GM21360 (cell line): ENCODE data around the gene ADCY2.
"Not testable (repeated sequence)": the region's sequence is repeated elsewhere in the genome, so short reads cannot be mapped to it uniquely, and the experiment has no call there.

Experiments
- ATAC-seq: cut with Tn5 transposase; IDR thresholded peaks from one replicate; pipeline ENCODE4 v1.9.1; 2021; ENCODE audit warnings: mild to moderate bottlenecking, moderate library complexity; ENCODE audit not compliant: unreplicated experiment

The ADCY2 gene

DNA sequence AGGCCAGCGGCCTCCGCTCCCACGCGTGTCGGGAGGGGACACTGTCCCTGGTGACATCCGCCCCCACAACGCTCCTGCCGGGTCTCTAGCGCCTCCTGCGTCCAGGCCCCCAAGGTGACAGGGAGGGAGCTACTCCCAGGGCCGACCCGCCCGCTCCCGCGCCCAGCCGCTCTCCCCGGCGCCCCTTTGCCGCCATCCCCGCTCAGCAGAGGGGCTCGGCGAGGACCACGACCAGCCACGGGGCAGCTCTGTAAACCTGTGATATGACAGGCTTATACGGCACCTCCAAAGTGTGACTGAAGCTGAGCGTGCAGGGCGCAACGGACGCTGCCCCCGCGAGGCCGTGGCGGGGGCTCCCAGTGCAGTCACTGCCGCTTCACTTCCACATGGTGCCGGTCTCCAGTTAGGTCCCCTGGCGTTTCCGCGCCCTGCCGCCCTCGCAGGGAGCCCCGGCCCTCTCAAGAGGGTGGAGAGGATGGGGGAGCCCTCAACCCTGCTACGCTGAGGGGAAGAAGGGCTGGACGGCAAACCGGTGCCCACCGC, 978 bp upstream of the ADCY2 start:
- no peak for ATAC-seq

DNA sequence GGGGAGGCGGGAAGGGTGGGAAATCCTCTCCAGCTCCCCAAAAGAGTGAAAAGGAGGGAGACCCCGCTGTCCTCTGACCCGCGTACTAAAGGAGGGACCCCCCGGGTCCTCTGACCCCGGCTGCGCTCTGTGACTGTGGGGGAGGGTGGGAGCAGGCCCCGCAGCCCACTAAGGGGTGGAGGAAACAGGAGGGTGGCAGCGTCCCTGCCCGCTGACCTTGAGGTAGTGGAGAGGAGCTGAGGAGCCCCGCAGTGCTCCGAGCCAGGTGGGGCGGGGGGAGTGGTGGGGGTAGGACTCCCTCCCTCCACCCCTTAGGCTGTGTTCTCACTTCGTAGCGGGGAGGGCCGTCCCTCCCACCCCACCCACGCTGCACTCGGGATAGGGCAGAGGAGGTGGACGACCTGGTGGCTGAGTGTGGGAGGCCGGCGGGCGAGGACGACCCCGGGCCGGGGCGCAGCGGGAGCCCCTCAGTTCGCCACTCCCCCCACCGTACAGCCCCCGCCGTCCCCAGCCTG, 449 bp upstream of the ADCY2 start:
- ATAC-seq: no peak

- no peak for ATAC-seq
These were observed 946 bp downstream of the ADCY2 start for GRCh38 chr5:7396713-7397454.

- no peak for ATAC-seq
These were observed 2.0 kb downstream of the ADCY2 start for GRCh38 chr5:7397937-7398336.

GRCh38 chr5:7398596-7399280, 2.8 kb downstream of the ADCY2 start:
- no peak for ATAC-seq

- no peak for ATAC-seq
These were observed 9.3 kb downstream of the ADCY2 start for GRCh38 chr5:7405277-7405676.

- ATAC-seq: no peak
These were observed 15.1 kb downstream of the ADCY2 start for GRCh38 chr5:7410936-7411511.

GRCh38 chr5:7412409-7412808, 16.5 kb downstream of the ADCY2 start:
- ATAC-seq: no peak

DNA sequence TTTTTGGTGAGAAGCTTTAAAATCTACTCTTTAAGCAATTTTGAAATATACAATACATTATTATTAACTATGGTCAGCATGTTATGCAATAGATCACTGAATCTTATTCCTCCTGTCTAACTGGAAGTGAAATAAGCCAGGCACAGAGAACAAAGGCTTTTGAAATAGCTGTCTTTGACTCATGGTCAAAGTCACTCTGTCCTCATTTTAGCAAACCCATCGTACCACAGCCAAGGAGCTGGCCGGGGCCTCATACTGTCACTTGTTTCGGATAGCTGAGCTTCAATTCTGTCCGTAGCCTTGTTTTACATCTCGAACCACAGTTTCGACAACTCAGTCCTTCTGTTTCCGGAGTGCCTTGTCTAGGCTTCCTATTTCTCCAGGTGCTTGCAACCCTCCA, 19.2 kb downstream of the ADCY2 start:
- no peak for ATAC-seq

GRCh38 chr5:7415587-7416535, 19.9 kb downstream of the ADCY2 start:
- ATAC-seq: no peak

GRCh38 chr5:7418276-7418675, 22.3 kb downstream of the ADCY2 start:
- ATAC-seq: no peak

DNA sequence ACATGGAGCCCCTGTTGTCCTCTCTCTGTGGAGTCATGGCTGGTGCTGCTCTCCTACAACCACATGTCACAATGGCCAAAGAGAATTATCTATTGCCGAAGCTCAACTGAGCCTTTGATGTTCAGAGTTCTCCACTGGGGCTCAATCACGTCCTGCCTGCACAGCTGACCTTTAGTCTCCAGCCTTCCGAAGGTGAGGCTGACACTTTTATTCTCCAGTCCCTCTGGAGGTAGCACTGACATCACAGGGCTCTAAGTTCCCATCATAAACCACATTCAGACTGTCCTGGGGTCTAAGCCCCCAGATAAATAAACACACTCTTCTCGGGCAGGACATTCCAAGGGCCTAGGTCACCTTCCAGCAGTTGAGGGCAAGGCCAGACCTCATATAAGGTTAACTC, 23.4 kb downstream of the ADCY2 start:
- ATAC-seq: no peak

GRCh38 chr5:7419846-7420245, 23.9 kb downstream of the ADCY2 start:
- ATAC-seq: no peak

DNA sequence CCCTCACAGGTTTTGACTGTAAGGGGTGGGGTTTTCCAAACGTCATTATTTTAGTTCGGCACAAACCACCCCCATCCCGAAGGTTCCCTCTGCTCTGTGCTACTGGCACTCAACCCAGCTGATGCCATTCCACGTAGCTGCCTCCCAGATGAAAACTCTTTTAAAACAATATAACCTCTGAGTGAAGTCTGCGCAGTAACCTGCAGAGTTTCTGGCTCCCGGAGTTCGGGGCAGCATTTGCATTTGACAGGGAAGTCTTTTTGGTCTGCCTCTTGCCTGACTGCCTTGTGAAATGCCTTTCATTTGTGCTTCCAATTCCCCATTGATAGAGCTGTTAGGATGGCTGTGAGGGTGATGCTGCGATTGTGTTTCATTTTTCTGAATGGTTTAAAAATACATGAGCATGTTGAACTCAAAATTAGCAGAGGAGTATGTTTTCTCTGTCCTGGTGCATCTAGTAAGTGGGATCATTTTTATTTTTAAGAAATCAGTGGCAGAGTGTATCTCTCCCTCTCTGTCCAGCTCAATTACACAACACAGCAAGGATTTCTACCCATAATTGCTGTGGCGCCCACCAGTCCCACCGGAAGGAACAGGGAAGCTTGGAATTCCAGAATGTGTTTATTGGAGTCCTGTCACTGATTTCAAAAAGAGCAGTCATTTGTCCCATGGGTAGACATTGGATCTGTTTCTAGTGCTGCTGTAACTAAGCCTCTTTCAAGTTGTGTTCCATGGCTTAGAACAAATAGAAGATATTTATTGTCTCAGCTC, 24.8 kb downstream of the ADCY2 start:
- ATAC-seq: no peak

DNA sequence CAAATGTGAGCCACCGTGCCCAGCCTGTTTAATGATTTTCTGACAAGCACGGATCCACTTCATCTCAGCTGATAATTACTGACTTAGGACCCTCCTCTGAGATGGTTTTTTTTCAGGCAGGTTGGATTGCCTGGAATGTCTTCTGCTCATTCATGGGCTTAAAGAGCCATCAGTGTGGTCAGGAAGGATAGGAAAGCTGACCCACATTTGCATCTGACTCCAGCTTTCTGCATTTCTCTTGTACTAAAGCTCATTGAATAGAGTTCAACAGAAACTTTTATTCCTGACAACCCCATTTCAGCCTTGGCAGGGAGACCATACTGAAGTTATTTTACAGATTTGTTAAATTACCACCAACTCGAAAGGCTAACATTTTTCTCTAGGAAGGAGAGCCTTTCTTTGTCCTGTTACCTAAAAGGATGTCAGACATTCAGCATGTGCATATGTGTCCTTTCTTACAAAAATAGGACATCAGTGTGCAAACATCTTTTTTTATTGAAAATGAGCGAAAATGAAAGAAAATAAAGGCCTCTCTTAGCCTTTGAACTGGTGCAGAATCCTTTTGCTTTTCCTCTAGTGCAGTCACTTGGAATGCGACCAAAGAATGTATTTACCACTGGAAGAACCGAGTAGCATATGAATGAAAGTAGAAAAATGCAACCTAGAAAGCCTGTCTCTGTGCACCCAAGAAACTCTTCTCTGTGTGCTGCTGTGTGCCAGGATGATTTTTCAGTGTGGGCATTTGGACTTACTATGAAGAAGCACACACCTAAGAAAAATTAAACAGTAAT, 26.6 kb downstream of the ADCY2 start:
- no peak for ATAC-seq

GRCh38 chr5:7423231-7423630, 27.3 kb downstream of the ADCY2 start:
- ATAC-seq: not testable (repeated sequence)

GRCh38 chr5:7425830-7426229, 29.9 kb downstream of the ADCY2 start:
- no peak for ATAC-seq

DNA sequence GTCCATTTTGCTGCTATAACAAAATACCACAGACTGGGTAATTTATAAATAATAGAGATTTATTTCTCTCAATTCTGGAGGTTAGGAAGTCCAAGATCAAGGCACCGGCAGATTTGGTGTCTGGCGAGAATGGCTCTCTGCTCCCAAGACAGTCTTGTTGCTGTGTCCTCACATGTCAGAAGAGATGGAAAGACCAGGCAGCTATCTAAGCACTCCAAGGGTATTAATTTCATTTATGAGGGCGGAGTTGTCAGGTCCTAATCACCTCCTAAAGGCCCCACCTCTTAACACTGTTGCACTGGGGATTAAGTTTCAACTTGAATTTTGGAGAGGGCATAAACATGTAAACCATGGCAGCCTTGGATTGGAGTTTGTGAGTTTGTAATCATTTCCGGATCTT, 30.3 kb downstream of the ADCY2 start:
- ATAC-seq: no peak

- no peak for ATAC-seq
These were observed 39.0 kb downstream of the ADCY2 start for GRCh38 chr5:7434914-7435313.
